Measurements from ENCODE around the gene TLR9. TPM values are rescaled to one million over a fixed set of nuclear protein-coding genes. Genes with fewer than 3 reads are reported as not detected.

Gene TLR9
- total RNA-seq, 1 experiment from 2014 or later: not detected

- Mint-ChIP-seq H3K4me1 (peaks cover 25% of the 10 kb centered on the region), H3K4me3 (peak overlapping the region; percentile 61), H3K9me3 (no peaks in the 10 kb centered on the region), H3K27me3 (ENCODE audit: low read depth) (peaks cover 50% of the 10 kb centered on the region), H3K27ac (no peak overlapping the region), H3K36me3 (no peaks in the 10 kb centered on the region)
- no peak for DNase-seq (ENCODE audit: low spot score)
- POLR2A ChIA-PET: interaction anchor here (1.1 kb wide), 1 partner anchor 35 kb away, joined by 3 read pairs; the partner anchor contains the start of gene WDR82
- CTCF ChIA-PET: interaction anchor here (1.1 to 4.0 kb wide), 5 partner anchors 10 to 33 kb away, joined by 4 to 23 read pairs (median 4); no protein-coding TSS in a partner anchor
- TF ChIP-seq, protein P1, sequence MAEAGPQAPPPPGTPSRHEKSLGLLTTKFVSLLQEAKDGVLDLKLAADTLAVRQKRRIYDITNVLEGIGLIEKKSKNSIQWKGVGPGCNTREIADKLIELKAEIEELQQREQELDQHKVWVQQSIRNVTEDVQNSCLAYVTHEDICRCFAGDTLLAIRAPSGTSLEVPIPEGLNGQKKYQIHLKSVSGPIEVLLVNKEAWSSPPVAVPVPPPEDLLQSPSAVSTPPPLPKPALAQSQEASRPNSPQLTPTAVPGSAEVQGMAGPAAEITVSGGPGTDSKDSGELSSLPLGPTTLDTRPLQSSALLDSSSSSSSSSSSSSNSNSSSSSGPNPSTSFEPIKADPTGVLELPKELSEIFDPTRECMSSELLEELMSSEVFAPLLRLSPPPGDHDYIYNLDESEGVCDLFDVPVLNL (CRISPR knock-in tag; IDR thresholded peaks at IDR 0.05; ENCODE audit: borderline replicate concordance, low read depth): no peak
- TF ChIP-seq ZNF219 (CRISPR knock-in tag; IDR thresholded peaks at IDR 0.05; ENCODE audit: borderline replicate concordance): no peak
- TF ChIP-seq, protein P2, sequence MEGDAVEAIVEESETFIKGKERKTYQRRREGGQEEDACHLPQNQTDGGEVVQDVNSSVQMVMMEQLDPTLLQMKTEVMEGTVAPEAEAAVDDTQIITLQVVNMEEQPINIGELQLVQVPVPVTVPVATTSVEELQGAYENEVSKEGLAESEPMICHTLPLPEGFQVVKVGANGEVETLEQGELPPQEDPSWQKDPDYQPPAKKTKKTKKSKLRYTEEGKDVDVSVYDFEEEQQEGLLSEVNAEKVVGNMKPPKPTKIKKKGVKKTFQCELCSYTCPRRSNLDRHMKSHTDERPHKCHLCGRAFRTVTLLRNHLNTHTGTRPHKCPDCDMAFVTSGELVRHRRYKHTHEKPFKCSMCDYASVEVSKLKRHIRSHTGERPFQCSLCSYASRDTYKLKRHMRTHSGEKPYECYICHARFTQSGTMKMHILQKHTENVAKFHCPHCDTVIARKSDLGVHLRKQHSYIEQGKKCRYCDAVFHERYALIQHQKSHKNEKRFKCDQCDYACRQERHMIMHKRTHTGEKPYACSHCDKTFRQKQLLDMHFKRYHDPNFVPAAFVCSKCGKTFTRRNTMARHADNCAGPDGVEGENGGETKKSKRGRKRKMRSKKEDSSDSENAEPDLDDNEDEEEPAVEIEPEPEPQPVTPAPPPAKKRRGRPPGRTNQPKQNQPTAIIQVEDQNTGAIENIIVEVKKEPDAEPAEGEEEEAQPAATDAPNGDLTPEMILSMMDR (IDR thresholded peaks at IDR 0.05): no peak
- TF ChIP-seq, protein P3, sequence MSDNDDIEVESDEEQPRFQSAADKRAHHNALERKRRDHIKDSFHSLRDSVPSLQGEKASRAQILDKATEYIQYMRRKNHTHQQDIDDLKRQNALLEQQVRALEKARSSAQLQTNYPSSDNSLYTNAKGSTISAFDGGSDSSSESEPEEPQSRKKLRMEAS (CRISPR knock-in tag; IDR thresholded peaks at IDR 0.05): no peak
- TF ChIP-seq SP1 (CRISPR knock-in tag; conservative IDR thresholded peaks at IDR 0.05): no peak
- TF ChIP-seq JAZF1 (CRISPR knock-in tag; IDR thresholded peaks at IDR 0.05): no peak
- no peak for TF ChIP-seq ERG (CRISPR knock-in tag; IDR thresholded peaks at IDR 0.05)
- TF ChIP-seq, protein P4, sequence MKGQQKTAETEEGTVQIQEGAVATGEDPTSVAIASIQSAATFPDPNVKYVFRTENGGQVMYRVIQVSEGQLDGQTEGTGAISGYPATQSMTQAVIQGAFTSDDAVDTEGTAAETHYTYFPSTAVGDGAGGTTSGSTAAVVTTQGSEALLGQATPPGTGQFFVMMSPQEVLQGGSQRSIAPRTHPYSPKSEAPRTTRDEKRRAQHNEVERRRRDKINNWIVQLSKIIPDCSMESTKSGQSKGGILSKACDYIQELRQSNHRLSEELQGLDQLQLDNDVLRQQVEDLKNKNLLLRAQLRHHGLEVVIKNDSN (CRISPR knock-in tag; IDR thresholded peaks at IDR 0.05): no peak
- TF ChIP-seq ZNF232 (CRISPR knock-in tag; IDR thresholded peaks at IDR 0.05): no peak
- TF ChIP-seq NR1H2 (CRISPR knock-in tag; IDR thresholded peaks at IDR 0.05): no peak
- TF ChIP-seq GTF2I (CRISPR knock-in tag; conservative IDR thresholded peaks at IDR 0.05): no peak
- no peak for TF ChIP-seq ZNF423 (CRISPR knock-in tag; IDR thresholded peaks at IDR 0.05)
- TF ChIP-seq ZNF138 (CRISPR knock-in tag; conservative IDR thresholded peaks at IDR 0.05): no peak
- no peak for ATAC-seq
Observed at GRCh38 chr3:52243791-52244628, 18.6 kb upstream of the TLR9 start.

- ChIA-PET CTCF (interaction anchor here (0.6 to 2.3 kb wide), 2 partner anchors 21 to 171 kb away, joined by 4 to 19 read pairs; no protein-coding TSS in a partner anchor), POLR2A (no interaction called here)
- peaks cover 42% of the 10 kb centered on the region for H3K27me3 Mint-ChIP-seq (ENCODE audit: low read depth)
- ATAC-seq: no peak
- no peak overlapping the region for H3K27ac Mint-ChIP-seq
- DNase-seq (ENCODE audit: low spot score): no peak
- peaks cover 41% of the 10 kb centered on the region for H3K4me1 Mint-ChIP-seq
- TF ChIP-seq ZNF232 (CRISPR knock-in tag; IDR thresholded peaks at IDR 0.05) (no peak), ZNF416 (CRISPR knock-in tag; IDR thresholded peaks at IDR 0.05) (no peak), NFATC4 (CRISPR knock-in tag; IDR thresholded peaks at IDR 0.05) (no peak), ETV6 (CRISPR knock-in tag; IDR thresholded peaks at IDR 0.05) (no peak)
- TF ChIP-seq, protein P5, sequence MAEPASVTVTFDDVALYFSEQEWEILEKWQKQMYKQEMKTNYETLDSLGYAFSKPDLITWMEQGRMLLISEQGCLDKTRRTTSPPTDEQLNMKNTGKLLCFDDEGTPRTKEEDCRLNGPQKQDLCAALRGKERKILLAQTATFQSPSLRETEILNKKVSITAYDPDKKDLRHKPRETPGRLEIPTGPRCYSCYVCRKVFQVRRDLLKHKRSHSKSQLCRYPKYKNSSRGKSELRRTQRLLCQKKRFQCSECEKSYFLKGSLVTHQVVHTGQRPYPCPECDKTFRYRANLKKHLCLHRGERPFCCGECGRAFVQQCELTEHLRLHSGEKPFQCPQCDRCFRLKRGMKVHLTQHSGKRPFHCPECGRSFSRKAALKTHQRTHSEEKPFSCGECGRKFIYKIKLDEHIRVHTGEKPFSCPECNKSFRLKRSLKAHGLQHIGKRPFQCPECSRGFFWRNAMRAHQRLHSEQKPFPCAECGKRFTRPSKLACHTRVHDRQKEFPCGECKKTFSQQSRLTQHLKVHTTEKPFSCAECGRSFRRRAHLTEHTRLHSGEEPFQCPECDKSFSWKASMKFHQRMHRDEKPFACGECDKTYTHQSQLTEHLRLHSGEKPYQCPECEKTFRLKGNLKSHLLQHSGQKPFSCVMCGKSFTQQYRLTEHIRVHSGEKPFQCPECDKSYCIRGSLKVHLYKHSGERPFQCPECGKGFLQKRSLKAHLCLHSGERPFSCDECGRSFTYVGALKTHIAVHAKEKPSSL (CRISPR knock-in tag; conservative IDR thresholded peaks at IDR 0.05): no peak
- H3K9me3 Mint-ChIP-seq: no peaks in the 10 kb centered on the region
- H3K4me3 Mint-ChIP-seq: no peak overlapping the region
- no peaks in the 10 kb centered on the region for H3K36me3 Mint-ChIP-seq
Observed at GRCh38 chr3:52242039-52242438, 16.6 kb upstream of the TLR9 start.
